Esophagus (tissue), 2 donors: Measurements from ENCODE around the gene CHKB. TPM values are rescaled to one million over a fixed set of nuclear protein-coding genes. Genes with fewer than 3 reads are reported as not detected.

Experiments
- H3K27ac ChIP-seq, 2 donors: one replicate each; pipeline ENCODE4 v1.5.1; 2013; ENCODE audit warnings: low read depth in 2 of 2, mild to moderate bottlenecking in 2 of 2, inconsistent platforms in 1 of 2, low read length in 1 of 2, moderate library complexity in 1 of 2
- H3K27me3 ChIP-seq, 2 donors: one replicate each; pipeline ENCODE4 v1.6.1; 2013; ENCODE audit warnings: low read length in 2 of 2, control low read depth in 1 of 2, mild to moderate bottlenecking in 1 of 2; ENCODE audit not compliant: insufficient read depth in 2 of 2, control insufficient read depth in 1 of 2
- H3K36me3 ChIP-seq, 2 donors: one replicate each; pipeline ENCODE4 v1.6.1; 2013; ENCODE audit warnings: low read length in 1 of 2; ENCODE audit not compliant: control insufficient read depth in 2 of 2, insufficient read depth in 2 of 2
- H3K4me1 ChIP-seq, 2 donors: one replicate each; pipeline ENCODE4 v1.6.1; 2013; ENCODE audit warnings: low read length in 1 of 2; ENCODE audit not compliant: control insufficient read depth in 2 of 2, insufficient read depth in 2 of 2
- H3K4me3 ChIP-seq, 2 donors: one replicate each; pipeline ENCODE4 v1.5.1; 2013; ENCODE audit warnings: low read length in 2 of 2, mild to moderate bottlenecking in 2 of 2, low read depth in 1 of 2, moderate library complexity in 1 of 2
- H3K9me3 ChIP-seq, 2 donors: one replicate each; pipeline ENCODE4 v1.6.1; 2013; ENCODE audit warnings: mild to moderate bottlenecking in 2 of 2, low read depth in 1 of 2, low read length in 1 of 2, moderate library complexity in 1 of 2; ENCODE audit not compliant: control insufficient read depth in 2 of 2, insufficient read depth in 1 of 2
- WGBS, 2 donors: extraction: QIAGEN DNeasy Blood & Tissue Kit; methylation state at CpG; one replicate each; pipeline ENCODE4 v1.1.7; 2013; 5-methylcytosine and 5-hydroxymethylcytosine counted together
- polyA plus RNA-seq, 2 donors: library from polyadenylated mRNA; stranded (reverse); fragments of 200-250 nt; gene quantifications; one replicate each; pipeline ENCODE4 v1.2.3, GENCODE V29; 2013
- donor health status: healthy with polysubstance abuse.
- donor health status: Bipolar disorder and iron deficiency.

Gene CHKB
- polyA plus RNA-seq, 2 donors = 50.1 to 110 TPM

DNA sequence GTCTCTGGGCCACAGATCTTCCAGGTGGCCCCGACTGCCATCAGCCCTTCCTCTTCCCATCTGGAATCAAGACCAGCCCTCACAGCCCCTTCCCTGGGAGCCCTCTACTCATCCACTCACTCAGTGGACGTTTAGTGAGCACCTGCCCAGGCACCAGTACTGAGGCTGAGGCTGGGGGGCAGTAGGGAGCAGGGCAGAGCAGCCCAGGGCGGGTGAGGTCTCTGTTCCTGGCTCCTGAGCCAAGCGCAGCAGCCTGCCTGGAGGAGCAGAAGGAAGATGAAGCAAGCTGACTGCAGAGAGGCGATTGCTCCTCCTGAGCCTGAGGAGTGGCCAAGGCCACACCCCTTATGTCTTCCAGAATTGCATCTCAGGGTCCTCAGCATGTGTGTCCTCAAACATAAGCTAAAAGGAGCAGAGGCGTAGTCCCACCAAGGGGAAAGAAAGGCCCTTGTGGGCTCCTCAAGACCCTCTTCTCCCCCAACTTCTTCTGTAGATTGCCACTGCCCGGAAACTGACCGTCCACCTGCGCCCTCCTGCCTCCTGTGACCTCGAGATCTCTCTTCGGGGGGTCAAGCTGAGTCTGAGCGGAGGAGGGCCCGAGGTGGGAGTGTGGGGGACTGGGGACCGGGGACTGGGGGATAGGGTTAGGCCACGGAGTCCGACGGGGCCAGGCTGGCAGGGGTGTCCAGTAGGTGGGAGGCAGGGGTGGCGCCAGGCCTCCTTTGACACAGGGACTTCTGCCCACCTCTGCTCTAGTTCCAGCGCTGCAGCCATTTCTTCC lies 23.7 kb upstream of the CHKB start:
- Histone ChIP-seq H3K9me3 (no peaks in the 10 kb centered on the region), H3K4me1 (no peaks in the 10 kb centered on the region), H3K36me3 (no peaks in the 10 kb centered on the region), H3K27ac (no peak overlapping the region), H3K27me3 (peaks cover 0 to 4% of the 10 kb centered on the region in 2 donors), H3K4me3 (no peak overlapping the region)
- 74% methylated on average over 19 of the region's 19 CpGs for WGBS, 2 donors

DNA sequence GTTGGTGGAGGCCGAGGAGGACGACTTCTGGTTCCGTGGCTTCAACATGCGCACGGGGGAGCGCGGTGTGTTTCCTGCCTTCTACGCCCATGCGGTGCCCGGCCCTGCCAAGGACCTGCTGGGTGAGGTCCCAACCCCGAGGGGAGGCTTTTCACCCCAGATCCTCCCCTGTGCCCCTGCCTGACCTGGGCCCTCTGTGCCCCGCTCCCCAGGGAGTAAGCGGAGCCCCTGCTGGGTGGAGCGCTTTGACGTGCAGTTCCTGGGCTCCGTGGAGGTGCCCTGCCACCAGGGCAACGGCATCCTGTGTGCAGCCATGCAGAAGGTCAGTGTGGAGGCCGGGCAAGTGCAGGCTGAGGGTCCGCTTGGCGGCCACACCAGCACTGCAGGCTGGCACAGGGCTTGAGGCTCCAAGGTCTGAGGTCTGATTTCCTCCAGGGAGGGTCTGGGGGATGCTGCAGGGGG lies 23.0 kb upstream of the CHKB start:
- peaks cover 0 to 4% of the 10 kb centered on the region in 2 donors for H3K27me3 ChIP-seq
- H3K4me3 ChIP-seq = no peak overlapping the region
- no peak overlapping the region for H3K27ac ChIP-seq
- no peaks in the 10 kb centered on the region for H3K36me3 ChIP-seq
- no peaks in the 10 kb centered on the region for H3K4me1 ChIP-seq
- WGBS, 2 donors = 86 to 87% methylated on average over 19 to 20 of the region's 20 CpGs
- H3K9me3 ChIP-seq = no peaks in the 10 kb centered on the region

DNA sequence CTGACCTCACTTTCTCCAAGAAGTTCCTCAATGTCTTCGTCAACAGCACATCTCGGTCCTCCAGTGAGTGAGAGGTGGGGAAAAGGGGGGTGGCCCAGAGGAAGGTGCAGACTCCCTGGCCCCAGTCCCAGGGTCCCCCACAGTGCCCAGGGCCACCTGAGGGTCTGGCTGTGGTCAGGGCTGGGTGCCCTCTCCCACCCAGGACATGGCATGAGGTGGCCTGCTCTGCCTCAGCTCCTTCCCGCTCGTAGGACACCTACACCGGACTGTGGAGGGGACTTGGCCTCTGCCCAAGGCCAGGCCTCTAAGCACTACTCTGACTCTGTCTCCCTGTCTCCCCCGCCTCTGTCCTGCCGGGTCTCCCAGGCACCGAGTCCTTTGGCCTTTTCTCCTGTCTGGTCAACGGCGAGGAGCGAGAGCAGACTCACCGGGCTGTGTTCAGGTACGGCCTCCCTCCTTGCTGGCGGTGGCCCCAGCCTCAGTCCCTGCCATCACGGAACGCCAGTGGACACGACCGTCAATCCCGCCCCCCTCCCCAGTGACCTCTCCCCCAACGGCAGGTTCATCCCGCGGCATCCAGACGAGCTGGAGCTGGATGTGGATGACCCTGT lies 22.5 kb upstream of the CHKB start:
- peaks cover under 1 to 2% of the 10 kb centered on the region in 2 donors for H3K4me1 ChIP-seq
- H3K4me3 ChIP-seq = no peak overlapping the region
- H3K27me3 ChIP-seq = peaks cover 0 to 4% of the 10 kb centered on the region in 2 donors
- no peak overlapping the region for H3K27ac ChIP-seq
- 78 to 86% methylated on average over 23 of the region's 23 CpGs for WGBS, 2 donors
- no peaks in the 10 kb centered on the region for H3K9me3 ChIP-seq
- H3K36me3 ChIP-seq = no peaks in the 10 kb centered on the region

DNA sequence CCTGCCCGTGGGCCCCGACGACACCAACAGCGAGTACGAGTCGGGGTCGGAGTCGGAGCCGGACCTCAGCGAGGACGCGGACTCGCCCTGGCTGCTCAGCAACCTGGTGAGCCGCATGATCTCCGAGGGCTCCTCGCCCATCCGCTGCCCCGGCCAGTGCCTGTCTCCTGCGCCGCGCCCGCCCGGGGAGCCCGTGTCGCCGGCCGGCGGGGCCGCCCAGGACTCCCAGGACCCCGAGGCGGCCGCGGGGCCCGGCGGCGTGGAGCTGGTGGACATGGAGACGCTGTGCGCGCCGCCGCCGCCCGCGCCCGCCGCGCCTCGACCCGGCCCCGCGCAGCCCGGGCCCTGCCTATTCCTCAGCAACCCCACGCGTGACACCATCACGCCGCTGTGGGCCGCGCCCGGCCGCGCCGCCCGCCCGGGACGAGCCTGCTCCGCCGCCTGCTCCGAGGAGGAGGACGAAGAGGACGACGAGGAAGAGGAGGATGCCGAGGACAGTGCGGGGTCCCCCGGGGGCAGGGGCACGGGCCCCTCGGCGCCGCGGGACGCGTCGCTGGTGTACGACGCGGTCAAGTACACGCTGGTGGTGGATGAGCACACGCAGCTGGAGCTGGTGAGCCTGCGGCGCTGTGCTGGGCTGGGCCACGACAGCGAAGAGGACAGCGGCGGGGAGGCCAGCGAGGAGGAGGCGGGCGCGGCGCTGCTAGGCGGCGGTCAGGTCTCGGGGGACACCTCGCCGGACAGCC lies 21.8 kb upstream of the CHKB start:
- H3K27me3 ChIP-seq = peaks cover 0 to 4% of the 10 kb centered on the region in 2 donors

DNA sequence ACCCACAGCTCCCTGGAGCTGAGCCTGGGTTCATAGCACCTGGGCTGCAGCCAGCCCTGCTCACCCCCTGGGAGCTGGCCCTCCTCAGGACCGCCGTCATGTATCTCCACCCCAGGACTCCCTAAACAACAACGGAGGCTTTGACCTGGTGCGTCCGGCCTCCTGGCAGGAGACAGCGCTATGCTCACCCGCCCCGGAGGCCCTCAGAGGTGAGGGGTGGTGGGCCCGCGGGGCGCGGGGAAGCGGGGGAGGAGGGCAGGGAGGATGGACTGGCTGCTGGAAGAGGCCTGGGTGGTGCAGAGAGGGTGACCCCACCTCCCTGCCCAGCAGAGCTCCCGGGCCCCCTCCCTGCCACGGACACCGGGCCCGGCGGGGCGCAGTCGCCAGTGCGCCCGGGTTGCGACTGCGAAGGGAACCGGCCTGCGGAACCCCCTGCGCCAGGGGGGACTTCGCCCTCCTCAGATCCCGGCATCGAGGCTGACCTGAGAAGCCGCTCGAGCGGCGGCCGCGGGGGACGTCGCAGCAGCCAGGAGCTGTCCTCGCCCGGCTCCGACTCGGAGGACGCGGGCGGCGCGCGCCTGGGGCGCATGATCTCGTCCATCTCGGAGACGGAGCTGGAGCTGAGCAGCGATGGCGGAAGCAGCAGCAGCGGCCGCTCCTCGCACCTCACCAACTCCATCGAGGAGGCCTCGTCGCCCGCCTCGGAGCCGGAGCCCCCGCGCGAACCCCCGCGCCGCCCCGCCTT lies 21.0 kb upstream of the CHKB start:
- Histone ChIP-seq H3K36me3 (no peaks in the 10 kb centered on the region), H3K27ac (no peak overlapping the region), H3K27me3 (peaks cover 0 to 4% of the 10 kb centered on the region in 2 donors), H3K4me1 (peaks cover 4 to 5% of the 10 kb centered on the region in 2 donors), H3K9me3 (no peaks in the 10 kb centered on the region), H3K4me3 (no peak overlapping the region)
- 15 to 32% methylated on average over 55 to 70 of the region's 70 CpGs for WGBS, 2 donors

More for the DNA sequence above, 21.8 kb upstream of the CHKB start:
- H3K36me3 ChIP-seq = no peaks in the 10 kb centered on the region
- peaks cover 4 to 5% of the 10 kb centered on the region in 2 donors for H3K4me1 ChIP-seq
- H3K27ac ChIP-seq = no peak overlapping the region
- no peaks in the 10 kb centered on the region for H3K9me3 ChIP-seq
- H3K4me3 ChIP-seq = no peak overlapping the region
- WGBS, 2 donors = 44 to 59% methylated on average over 95 to 103 of the region's 103 CpGs

DNA sequence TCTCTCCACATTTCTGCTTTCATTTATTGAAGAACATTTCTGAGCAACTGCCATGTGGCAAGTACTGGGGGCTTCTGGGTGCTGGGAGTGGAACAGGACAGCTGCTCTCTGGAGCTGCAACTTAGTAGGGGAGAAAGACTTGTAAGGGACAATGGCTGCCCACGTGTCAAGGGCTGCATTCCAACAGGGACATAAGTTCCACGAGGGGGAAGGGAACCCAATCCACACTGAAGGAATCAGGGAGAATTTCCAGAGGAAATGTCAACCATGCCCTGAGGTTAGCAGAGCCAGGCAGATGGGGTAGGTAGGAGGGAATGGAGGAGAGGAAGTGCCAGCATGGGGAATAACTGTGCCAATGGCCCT lies 19.7 kb upstream of the CHKB start:
- H3K36me3 ChIP-seq = peaks cover 0 to 1% of the 10 kb centered on the region in 2 donors
- H3K4me3 ChIP-seq = no peak overlapping the region
- no peaks in the 10 kb centered on the region for H3K9me3 ChIP-seq
- 27 to 30% methylated on average over 2 of the region's 2 CpGs for WGBS, 2 donors
- no peak overlapping the region for H3K27ac ChIP-seq
- peaks cover 4 to 5% of the 10 kb centered on the region in 2 donors for H3K4me1 ChIP-seq
- peaks cover 0 to 6% of the 10 kb centered on the region in 2 donors for H3K27me3 ChIP-seq

DNA sequence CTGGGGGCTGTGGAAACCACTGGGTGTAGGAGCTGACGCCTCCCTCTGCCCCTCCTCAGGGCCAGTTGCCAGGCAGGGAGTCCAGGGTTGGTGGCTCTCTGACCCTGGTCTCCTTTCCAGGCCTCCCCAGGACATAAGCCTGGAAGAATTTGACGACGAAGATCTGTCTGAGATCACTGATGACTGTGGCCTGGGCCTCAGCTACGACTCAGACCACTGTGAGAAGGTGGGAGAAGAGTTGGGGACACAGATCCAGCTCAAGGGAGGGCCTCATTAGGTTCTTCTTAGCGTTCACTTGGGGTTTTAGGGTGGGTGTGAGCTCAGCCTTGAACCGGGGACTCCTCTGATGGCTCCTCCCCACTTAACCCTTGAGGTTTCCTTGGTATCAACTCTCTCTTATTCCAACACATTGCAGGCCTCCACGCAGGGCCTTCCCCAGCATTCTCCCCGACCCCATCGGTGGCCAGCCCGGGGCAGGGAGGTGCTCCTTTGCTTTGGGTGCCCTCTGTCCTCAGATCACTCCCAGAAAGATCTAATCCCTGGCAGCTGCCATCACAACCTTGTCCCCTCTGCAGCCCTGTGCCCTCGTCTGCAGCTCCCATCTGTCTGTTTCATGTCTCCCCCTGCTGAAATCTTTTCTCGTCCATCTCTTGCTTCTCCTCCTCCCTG lies 19.2 kb upstream of the CHKB start:
- H3K27ac ChIP-seq = no peak overlapping the region
- no peak overlapping the region for H3K4me3 ChIP-seq
- peaks cover 0 to 4% of the 10 kb centered on the region in 2 donors for H3K36me3 ChIP-seq
- peaks cover 4 to 5% of the 10 kb centered on the region in 2 donors for H3K4me1 ChIP-seq
- H3K9me3 ChIP-seq = no peaks in the 10 kb centered on the region
- peaks cover 0 to 7% of the 10 kb centered on the region in 2 donors for H3K27me3 ChIP-seq
- WGBS, 2 donors = 49 to 52% methylated on average over 12 of the region's 12 CpGs

DNA sequence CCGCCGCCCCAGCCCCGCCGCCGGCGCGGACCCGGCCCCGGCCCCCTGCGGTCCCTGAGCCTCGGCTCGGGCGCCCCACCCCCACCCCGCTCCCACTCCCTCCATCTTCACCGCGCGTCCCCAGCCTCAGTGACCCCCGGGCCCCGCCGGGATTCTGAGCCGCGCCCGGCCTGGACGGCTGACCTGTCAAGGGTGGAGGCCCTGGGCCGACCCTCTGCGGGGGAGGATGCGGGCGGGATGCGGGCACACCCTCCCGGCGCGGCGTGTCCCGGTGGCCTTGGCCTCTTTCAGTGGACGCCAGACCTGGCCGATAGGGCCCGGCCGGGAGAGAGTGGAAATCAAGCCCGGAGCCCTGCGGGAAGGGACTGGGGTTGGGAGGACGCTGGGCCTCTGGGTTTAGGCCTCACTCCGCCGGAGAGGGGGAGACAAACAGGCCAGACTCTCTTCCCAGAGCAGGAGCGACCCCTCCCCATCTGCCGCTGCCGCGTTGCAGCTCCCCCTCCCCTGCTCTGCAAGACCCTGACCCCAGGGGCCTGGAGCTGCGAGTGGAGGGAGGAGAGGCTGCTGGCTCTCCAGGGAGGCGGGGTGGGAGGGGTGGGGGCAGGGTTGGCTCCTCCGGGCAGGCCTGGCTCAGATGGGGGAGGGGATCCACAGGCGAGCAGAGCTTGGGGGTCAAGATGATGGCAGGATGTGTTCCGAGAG lies 18.5 kb upstream of the CHKB start:
- Histone ChIP-seq H3K9me3 (no peaks in the 10 kb centered on the region), H3K27ac (no peak overlapping the region), H3K4me1 (peaks cover 4 to 5% of the 10 kb centered on the region in 2 donors), H3K27me3 (peaks cover 0 to 7% of the 10 kb centered on the region in 2 donors), H3K4me3 (peak overlapping the region in 1 of 2 donors; percentile 60), H3K36me3 (peaks cover 0 to 4% of the 10 kb centered on the region in 2 donors)
- WGBS, 2 donors = 12 to 15% methylated on average over 30 to 52 of the region's 52 CpGs
